ENCODE measurements around the gene PCF11. TPM values are rescaled to one million over a fixed set of nuclear protein-coding genes. Genes with fewer than 3 reads are reported as not detected.

PCF11 gene
- polyA plus RNA-seq, 1 donor from 2014 or later, result 82.4 TPM

DNA sequence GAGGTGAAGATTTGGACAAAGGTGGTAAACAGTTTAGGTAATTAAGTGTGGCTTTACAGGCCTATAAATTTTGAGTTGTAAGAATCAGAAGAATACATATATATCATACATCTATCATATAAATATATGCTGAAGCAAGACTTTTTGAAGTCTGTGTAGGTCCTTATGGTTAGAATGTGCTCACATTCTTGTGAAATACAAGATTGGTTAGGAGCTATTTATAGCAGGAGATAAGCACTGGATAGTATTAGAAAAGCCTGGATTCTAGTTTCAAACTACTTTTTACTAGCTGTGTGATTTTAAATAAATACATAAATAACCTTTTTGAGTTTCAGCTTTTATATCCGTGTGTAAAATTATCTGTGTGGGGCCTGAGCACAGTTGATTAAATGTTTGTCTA is 78.9 kb downstream of the PCF11 start:
- Histone ChIP-seq H3K36me3 (ENCODE audit: insufficient read depth, low read length) (no peaks in the 10 kb centered on the region), H2AFZ (ENCODE audit: low read depth, low read length) (no peak overlapping the region), H3K27me3 (ENCODE audit: insufficient read depth, low read depth, low read length) (no peaks in the 10 kb centered on the region), H3K79me2 (replicated peaks; ENCODE audit: insufficient read depth, low read length) (no peaks in the 10 kb centered on the region), H3K4me2 (ENCODE audit: low read length) (no peak overlapping the region), H3F3A (ENCODE audit: insufficient read depth, low read length, poor library complexity, severe bottlenecking) (no peaks in the 10 kb centered on the region), H3K9ac (ENCODE audit: low read length) (no peak overlapping the region), H4K20me1 (ENCODE audit: insufficient read depth) (no peaks in the 10 kb centered on the region), H3K9me3 (ENCODE audit: low read length) (no peaks in the 10 kb centered on the region), H3K9me2 (ENCODE audit: insufficient read depth, low read length) (no peaks in the 10 kb centered on the region), H3K4me3 (ENCODE audit: low read length) (no peak overlapping the region), H3K27ac (ENCODE audit: low read length) (no peak overlapping the region)
- TF ChIP-seq, protein P1, sequence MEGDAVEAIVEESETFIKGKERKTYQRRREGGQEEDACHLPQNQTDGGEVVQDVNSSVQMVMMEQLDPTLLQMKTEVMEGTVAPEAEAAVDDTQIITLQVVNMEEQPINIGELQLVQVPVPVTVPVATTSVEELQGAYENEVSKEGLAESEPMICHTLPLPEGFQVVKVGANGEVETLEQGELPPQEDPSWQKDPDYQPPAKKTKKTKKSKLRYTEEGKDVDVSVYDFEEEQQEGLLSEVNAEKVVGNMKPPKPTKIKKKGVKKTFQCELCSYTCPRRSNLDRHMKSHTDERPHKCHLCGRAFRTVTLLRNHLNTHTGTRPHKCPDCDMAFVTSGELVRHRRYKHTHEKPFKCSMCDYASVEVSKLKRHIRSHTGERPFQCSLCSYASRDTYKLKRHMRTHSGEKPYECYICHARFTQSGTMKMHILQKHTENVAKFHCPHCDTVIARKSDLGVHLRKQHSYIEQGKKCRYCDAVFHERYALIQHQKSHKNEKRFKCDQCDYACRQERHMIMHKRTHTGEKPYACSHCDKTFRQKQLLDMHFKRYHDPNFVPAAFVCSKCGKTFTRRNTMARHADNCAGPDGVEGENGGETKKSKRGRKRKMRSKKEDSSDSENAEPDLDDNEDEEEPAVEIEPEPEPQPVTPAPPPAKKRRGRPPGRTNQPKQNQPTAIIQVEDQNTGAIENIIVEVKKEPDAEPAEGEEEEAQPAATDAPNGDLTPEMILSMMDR (IDR thresholded peaks at IDR 0.05; ENCODE audit: poor library complexity, severe bottlenecking), result no peak
- TF ChIP-seq RAD21 (conservative IDR thresholded peaks at IDR 0.05) (no peak), SMC3 (conservative IDR thresholded peaks at IDR 0.05; ENCODE audit: poor library complexity) (no peak), MXI1 (conservative IDR thresholded peaks at IDR 0.05; ENCODE audit: poor library complexity, severe bottlenecking) (no peak), POLR2AphosphoS5 (IDR thresholded peaks at IDR 0.05) (no peak), TAF1 (IDR thresholded peaks at IDR 0.05; ENCODE audit: low read depth) (no peak), EZH2 (IDR thresholded peaks at IDR 0.05; ENCODE audit: borderline replicate concordance, insufficient read depth, low read length, poor library complexity, severe bottlenecking) (no peak), EP300 (conservative IDR thresholded peaks at IDR 0.05; ENCODE audit: poor library complexity, severe bottlenecking) (no peak)
- TF ChIP-seq, protein P2, sequence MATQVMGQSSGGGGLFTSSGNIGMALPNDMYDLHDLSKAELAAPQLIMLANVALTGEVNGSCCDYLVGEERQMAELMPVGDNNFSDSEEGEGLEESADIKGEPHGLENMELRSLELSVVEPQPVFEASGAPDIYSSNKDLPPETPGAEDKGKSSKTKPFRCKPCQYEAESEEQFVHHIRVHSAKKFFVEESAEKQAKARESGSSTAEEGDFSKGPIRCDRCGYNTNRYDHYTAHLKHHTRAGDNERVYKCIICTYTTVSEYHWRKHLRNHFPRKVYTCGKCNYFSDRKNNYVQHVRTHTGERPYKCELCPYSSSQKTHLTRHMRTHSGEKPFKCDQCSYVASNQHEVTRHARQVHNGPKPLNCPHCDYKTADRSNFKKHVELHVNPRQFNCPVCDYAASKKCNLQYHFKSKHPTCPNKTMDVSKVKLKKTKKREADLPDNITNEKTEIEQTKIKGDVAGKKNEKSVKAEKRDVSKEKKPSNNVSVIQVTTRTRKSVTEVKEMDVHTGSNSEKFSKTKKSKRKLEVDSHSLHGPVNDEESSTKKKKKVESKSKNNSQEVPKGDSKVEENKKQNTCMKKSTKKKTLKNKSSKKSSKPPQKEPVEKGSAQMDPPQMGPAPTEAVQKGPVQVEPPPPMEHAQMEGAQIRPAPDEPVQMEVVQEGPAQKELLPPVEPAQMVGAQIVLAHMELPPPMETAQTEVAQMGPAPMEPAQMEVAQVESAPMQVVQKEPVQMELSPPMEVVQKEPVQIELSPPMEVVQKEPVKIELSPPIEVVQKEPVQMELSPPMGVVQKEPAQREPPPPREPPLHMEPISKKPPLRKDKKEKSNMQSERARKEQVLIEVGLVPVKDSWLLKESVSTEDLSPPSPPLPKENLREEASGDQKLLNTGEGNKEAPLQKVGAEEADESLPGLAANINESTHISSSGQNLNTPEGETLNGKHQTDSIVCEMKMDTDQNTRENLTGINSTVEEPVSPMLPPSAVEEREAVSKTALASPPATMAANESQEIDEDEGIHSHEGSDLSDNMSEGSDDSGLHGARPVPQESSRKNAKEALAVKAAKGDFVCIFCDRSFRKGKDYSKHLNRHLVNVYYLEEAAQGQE (IDR thresholded peaks at IDR 0.05; ENCODE audit: borderline replicate concordance), result no peak

Small RNA genes within 50 kb of the gene (small RNA-seq; reads per million reads assigned to genes)
- gene AP000873.5, result 0 reads per million in 3 experiments

Other genes starting within 250 kb of the PCF11 start
- gene RAB30, start 85.2 kb upstream of the PCF11 start, polyA plus RNA-seq, result 36.4 and 42.1 TPM in 2 replicates
- 11.5 and 16.1 TPM in 2 replicates for gene ANKRD42, start 36.6 kb downstream of the PCF11 start, polyA plus RNA-seq
- gene CCDC90B, start 129.2 kb downstream of the PCF11 start, polyA plus RNA-seq, result 351 and 358 TPM in 2 replicates